Caco-2 (cell line): ENCODE measurements around the gene TRAF2. TPM values are rescaled to one million over a fixed set of nuclear protein-coding genes. Genes with fewer than 3 reads are reported as not detected.

Experiments used
- BruUV-seq: library from RNA; stranded (reverse); fragments of 400-500 nt; replicated peaks from 2 replicates; lab custom pipeline; 2021; lab: Mats Ljungman, UMichigan
- CTCF ChIA-PET: fragments of 300-600 bp; sonication (Branson Sonifier 250); formaldehyde crosslinking; loops from one replicate; lab custom pipeline; 2022; ENCODE audit warnings: antibody characterized with exemption; lab: Charles Lee
- POLR2A ChIA-PET: fragments of 300-600 bp; sonication (Branson Sonifier 250); formaldehyde crosslinking; loops from one replicate; lab custom pipeline; 2022; ENCODE audit warnings: antibody characterized with exemption; lab: Charles Lee
- DNase-seq, 2 experiments: peaks; one replicate each; pipeline versions ENCODE4 v3.0.0 to v3.0.0-alpha.2; 2020 to 2022
- H3K27me3 ChIP-seq: replicated peaks from 2 replicates; pipeline ENCODE4 v1.6.0; 2011; ENCODE audit warnings: low read length; ENCODE audit not compliant: control insufficient read depth, insufficient read depth
- H3K36me3 ChIP-seq: 2 replicates; pipeline ENCODE4 v1.5.1; 2011; ENCODE audit warnings: low read length; ENCODE audit not compliant: control insufficient read depth, insufficient read depth
- H3K4me1 ChIP-seq: fragments of 250-450 bp; sonication (Bioruptor Pico); 2 replicates; pipeline ENCODE4 v1.5.1; 2020; ENCODE audit warnings: mild to moderate bottlenecking
- H3K4me3 ChIP-seq: 2 replicates; pipeline ENCODE4 v1.5.1; 2011; ENCODE audit warnings: low read depth, mild to moderate bottlenecking, control low read depth, low read length
- H3K9me3 ChIP-seq: fragments of 250-450 bp; sonication (Bioruptor Pico); 2 replicates; pipeline ENCODE4 v1.5.1; 2020; ENCODE audit warnings: mild to moderate bottlenecking, moderate library complexity
- H3K27ac Mint-ChIP-seq: one replicate; pipeline ENCODE4 v1.8.0; 2022; ENCODE audit warnings: mixed read lengths; ENCODE audit not compliant: unreplicated experiment
- H3K27me3 Mint-ChIP-seq: one replicate; pipeline ENCODE4 v1.8.0; 2022; ENCODE audit warnings: mixed read lengths; ENCODE audit not compliant: insufficient read depth, unreplicated experiment
- H3K36me3 Mint-ChIP-seq: one replicate; pipeline ENCODE4 v1.8.0; 2022; ENCODE audit warnings: mild to moderate bottlenecking, mixed read lengths; ENCODE audit not compliant: insufficient read depth, unreplicated experiment
- H3K4me1 Mint-ChIP-seq: one replicate; pipeline ENCODE4 v1.8.0; 2022; ENCODE audit warnings: low read depth, mixed read lengths; ENCODE audit not compliant: unreplicated experiment
- H3K4me3 Mint-ChIP-seq: one replicate; pipeline ENCODE4 v1.8.0; 2022; ENCODE audit warnings: mild to moderate bottlenecking, moderate library complexity, mixed read lengths; ENCODE audit not compliant: unreplicated experiment
- H3K9me3 Mint-ChIP-seq: one replicate; pipeline ENCODE4 v1.8.0; 2022; ENCODE audit warnings: mixed read lengths; ENCODE audit not compliant: unreplicated experiment
- CTCF ChIP-seq, 2 experiments: fragments of 200-600 bp in 1 of 2; IDR thresholded peaks; 1 replicate in 1 of 2; 2 replicates in 1 of 2; pipeline versions ENCODE4 v1.5.1 to v1.8.0; 2011 to 2022; ENCODE audit warnings: antibody characterized with exemption in 1 of 2, control low read depth in 1 of 2, inconsistent platforms in 1 of 2, low read depth in 1 of 2, low read length in 1 of 2, mild to moderate bottlenecking in 1 of 2, moderate library complexity in 1 of 2; ENCODE audit not compliant: insufficient read depth in 1 of 2, severe bottlenecking in 1 of 2, unreplicated experiment in 1 of 2
- intact Hi-C: fragments of 100-400 bp; cut with micrococcal nuclease; formaldehyde crosslinking; loops from one replicate; pipeline ENCODE4 v1.10.0; 2022; ENCODE audit not compliant: unreplicated experiment
- total RNA-seq: library from RNA; stranded (reverse); gene quantifications from 2 replicates; pipeline ENCODE4 v1.2.3, GENCODE V29; 2022

TRAF2 gene
- total RNA-seq, 1 experiment from 2014 or later = 41.7 TPM

GRCh38 chr9:136856079-136856476 lies 30.2 kb upstream of the TRAF2 start:
- Mint-ChIP-seq H3K36me3 (peaks cover 80% of the 10 kb centered on the region), H3K4me3 (no peak overlapping the region), H3K9me3 (no peaks in the 10 kb centered on the region), H3K27me3 (no peaks in the 10 kb centered on the region), H3K27ac (no peak overlapping the region), H3K4me1 (no peaks in the 10 kb centered on the region)
- peaks cover 10% of the 10 kb centered on the region for H3K4me1 ChIP-seq
- H3K4me3 ChIP-seq = no peak overlapping the region
- ChIA-PET POLR2A (no interaction called here), CTCF (no interaction called here)
- peak in 1 of 2 experiments; percentile 43 for DNase-seq
- TF ChIP-seq CTCF (IDR thresholded peaks at IDR 0.05; ENCODE audit: insufficient read depth in 1 of 2, low read depth in 1 of 2, low read length in 1 of 2, severe bottlenecking in 1 of 2, unreplicated experiment in 1 of 2) = no peak
- BruUV-seq = no TSS peak
- H3K27me3 ChIP-seq = no peaks in the 10 kb centered on the region
- peaks cover 2% of the 10 kb centered on the region; the same call in 1 of the 2 replicates for H3K36me3 ChIP-seq
- H3K9me3 ChIP-seq = no peaks in the 10 kb centered on the region
- intact Hi-C loops = no loop called here

DNA sequence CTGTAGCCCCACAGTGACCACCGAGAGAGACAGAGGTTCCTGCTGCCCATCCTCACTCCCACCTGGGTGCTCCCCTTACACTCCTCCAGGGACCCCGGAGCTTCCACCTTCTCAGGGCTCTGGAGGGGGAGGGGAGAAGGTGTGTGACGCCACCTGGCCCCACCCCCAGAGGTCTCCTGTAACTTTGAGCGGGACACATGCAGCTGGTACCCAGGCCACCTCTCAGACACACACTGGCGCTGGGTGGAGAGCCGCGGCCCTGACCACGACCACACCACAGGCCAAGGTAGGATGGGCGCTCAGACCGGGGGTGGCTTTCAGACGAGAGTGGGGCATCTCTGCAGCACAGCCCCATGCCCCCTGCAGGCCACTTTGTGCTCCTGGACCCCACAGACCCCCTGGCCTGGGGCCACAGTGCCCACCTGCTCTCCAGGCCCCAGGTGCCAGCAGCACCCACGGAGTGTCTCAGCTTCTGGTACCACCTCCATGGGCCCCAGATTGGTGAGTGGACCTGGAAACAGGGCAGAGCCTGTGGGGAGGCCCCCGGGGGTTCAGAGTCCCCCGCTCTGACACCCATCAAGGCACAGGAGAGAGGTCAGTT lies 29.7 kb upstream of the TRAF2 start:
- DNase-seq = peak in 1 of 2 experiments; percentile 38
- H3K27me3 ChIP-seq = no peaks in the 10 kb centered on the region
- TF ChIP-seq CTCF (IDR thresholded peaks at IDR 0.05; ENCODE audit: insufficient read depth in 1 of 2, low read depth in 1 of 2, low read length in 1 of 2, severe bottlenecking in 1 of 2, unreplicated experiment in 1 of 2) = no peak
- H3K4me3 ChIP-seq = no peak overlapping the region
- Mint-ChIP-seq H3K27ac (no peak overlapping the region), H3K9me3 (no peaks in the 10 kb centered on the region), H3K4me3 (no peak overlapping the region), H3K27me3 (no peaks in the 10 kb centered on the region), H3K4me1 (no peaks in the 10 kb centered on the region), H3K36me3 (peaks cover 80% of the 10 kb centered on the region)
- 0 out of 2 replicates have a peak, but pooled peaks cover 1% of the 10 kb centered on the region for H3K36me3 ChIP-seq
- POLR2A ChIA-PET = no interaction called here
- BruUV-seq = no TSS peak
- intact Hi-C loops = no loop called here
- CTCF ChIA-PET = no interaction called here
- H3K9me3 ChIP-seq = no peaks in the 10 kb centered on the region
- peaks cover 10% of the 10 kb centered on the region for H3K4me1 ChIP-seq

DNA sequence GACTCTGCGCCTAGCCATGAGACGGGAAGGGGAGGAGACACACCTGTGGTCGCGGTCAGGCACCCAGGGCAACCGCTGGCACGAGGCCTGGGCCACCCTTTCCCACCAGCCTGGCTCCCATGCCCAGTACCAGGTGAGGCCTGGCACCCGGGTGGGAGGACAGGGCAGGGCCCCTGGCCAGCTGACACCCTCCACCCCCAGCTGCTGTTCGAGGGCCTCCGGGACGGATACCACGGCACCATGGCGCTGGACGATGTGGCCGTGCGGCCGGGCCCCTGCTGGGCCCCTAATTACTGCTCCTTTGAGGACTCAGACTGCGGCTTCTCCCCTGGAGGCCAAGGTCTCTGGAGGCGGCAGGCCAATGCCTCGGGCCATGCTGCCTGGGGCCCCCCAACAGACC lies 29.1 kb upstream of the TRAF2 start:
- ChIA-PET CTCF (no interaction called here), POLR2A (no interaction called here)
- no peaks in the 10 kb centered on the region for H3K4me1 Mint-ChIP-seq
- H3K27ac Mint-ChIP-seq = peak overlapping the region; percentile 16
- no peaks in the 10 kb centered on the region for H3K9me3 ChIP-seq
- peaks cover 82% of the 10 kb centered on the region for H3K36me3 Mint-ChIP-seq
- H3K4me1 ChIP-seq = peaks cover 10% of the 10 kb centered on the region
- intact Hi-C loops = no loop called here
- H3K4me3 Mint-ChIP-seq = no peak overlapping the region
- no TSS peak for BruUV-seq
- H3K36me3 ChIP-seq = 0 out of 2 replicates have a peak, but pooled peaks cover 1% of the 10 kb centered on the region
- DNase-seq = no peak
- TF ChIP-seq CTCF (IDR thresholded peaks at IDR 0.05; ENCODE audit: insufficient read depth in 1 of 2, low read depth in 1 of 2, low read length in 1 of 2, severe bottlenecking in 1 of 2, unreplicated experiment in 1 of 2) = no peak
- H3K4me3 ChIP-seq = no peak overlapping the region
- no peaks in the 10 kb centered on the region for H3K9me3 Mint-ChIP-seq
- H3K27me3 ChIP-seq = no peaks in the 10 kb centered on the region
- no peaks in the 10 kb centered on the region for H3K27me3 Mint-ChIP-seq
